HT-29 (cell line): ENCODE measurements around the gene SERINC4. TPM values are rescaled to one million over a fixed set of nuclear protein-coding genes. Genes with fewer than 3 reads are reported as not detected.

Experiments used
- DNase-seq: peaks from one replicate; pipeline ENCODE4 v3.0.0-alpha.2; 2015; ENCODE audit warnings: low spot score
- small RNA-seq: library from RNA; depleted of rRNA; stranded (forward); fragments of <200 nt; gene quantifications from one replicate; pipeline ENCODE3, GENCODE V24; 2014
- total RNA-seq: library from RNA; depleted of rRNA; stranded (reverse); fragments of >200 nt; shearing (Covaris generic); gene quantifications from 2 replicates; pipeline ENCODE4 v1.2.3, GENCODE V29; 2014; rRNA removed

Gene SERINC4
- total RNA-seq, 1 experiment from 2014 or later, result not detected

GRCh38 chr15:43749690-43750345 lies 50.2 kb downstream of the SERINC4 start:
- no peak for DNase-seq

- DNase-seq, result no peak
Measured at GRCh38 chr15:43748376-43748775, 51.6 kb downstream of the SERINC4 start.

- DNase-seq, result peak; percentile 68
Measured at GRCh38 chr15:43746903-43747309, 53.1 kb downstream of the SERINC4 start.

- DNase-seq, result peak; percentile 94
Measured at GRCh38 chr15:43746245-43746902, 53.6 kb downstream of the SERINC4 start, which contains the start of gene PDIA3. PDIA3 (plus strand) TSS chr15:43746438; CDS start chr15:43746540, 102 bp downstream.

Small RNA genes lying within 50 kb of the gene (small RNA-seq; reads per million reads assigned to genes)
- gene MIR1282, result not detected

Other genes starting within 250 kb of the SERINC4 start
- 51.8 and 62.5 TPM in 2 replicates for gene PPIP5K1, start 210.0 kb downstream of the SERINC4 start, total RNA-seq
- 2.6 and 7.6 TPM in 2 replicates for gene CKMT1B, start 206.2 kb downstream of the SERINC4 start, total RNA-seq
- gene STRC, start 181.4 kb downstream of the SERINC4 start, total RNA-seq, result 0.18 TPM in 1 of 2 replicates, not detected in the other
- gene CATSPER2, start 151.4 kb downstream of the SERINC4 start, total RNA-seq, result 2.9 and 5.0 TPM in 2 replicates
- gene CKMT1A, start 106.4 kb downstream of the SERINC4 start, total RNA-seq, result 1.9 and 2.7 TPM in 2 replicates
- gene PDIA3, start 53.8 kb downstream of the SERINC4 start, total RNA-seq, result 560 and 640 TPM in 2 replicates
- gene ELL3, start 23.3 kb downstream of the SERINC4 start, total RNA-seq, result 94.9 and 101 TPM in 2 replicates
- gene SERF2, start 7.9 kb downstream of the SERINC4 start, total RNA-seq, result 758 and 789 TPM in 2 replicates
- gene HYPK, start 379 bp upstream of the SERINC4 start, total RNA-seq, result 16.9 and 18.8 TPM in 2 replicates
- 10.9 TPM in 2 replicates for gene MFAP1, start 24.5 kb upstream of the SERINC4 start, total RNA-seq
- gene WDR76, start 26.8 kb upstream of the SERINC4 start, total RNA-seq, result 11.5 and 12.7 TPM in 2 replicates